DLD1 (cell line): Measurements from ENCODE around the gene ANO4.
"Not testable (repeated sequence)": the region's sequence is repeated elsewhere in the genome, so short reads cannot be mapped to it uniquely, and the experiment has no call there.

Source experiments
- in situ Hi-C: cut with HindIII; loops from 2 replicates; pipeline ENCODE4 v1.10.0; 2017; ENCODE audit warnings: low sequenced_read_pairs

The ANO4 gene

DNA sequence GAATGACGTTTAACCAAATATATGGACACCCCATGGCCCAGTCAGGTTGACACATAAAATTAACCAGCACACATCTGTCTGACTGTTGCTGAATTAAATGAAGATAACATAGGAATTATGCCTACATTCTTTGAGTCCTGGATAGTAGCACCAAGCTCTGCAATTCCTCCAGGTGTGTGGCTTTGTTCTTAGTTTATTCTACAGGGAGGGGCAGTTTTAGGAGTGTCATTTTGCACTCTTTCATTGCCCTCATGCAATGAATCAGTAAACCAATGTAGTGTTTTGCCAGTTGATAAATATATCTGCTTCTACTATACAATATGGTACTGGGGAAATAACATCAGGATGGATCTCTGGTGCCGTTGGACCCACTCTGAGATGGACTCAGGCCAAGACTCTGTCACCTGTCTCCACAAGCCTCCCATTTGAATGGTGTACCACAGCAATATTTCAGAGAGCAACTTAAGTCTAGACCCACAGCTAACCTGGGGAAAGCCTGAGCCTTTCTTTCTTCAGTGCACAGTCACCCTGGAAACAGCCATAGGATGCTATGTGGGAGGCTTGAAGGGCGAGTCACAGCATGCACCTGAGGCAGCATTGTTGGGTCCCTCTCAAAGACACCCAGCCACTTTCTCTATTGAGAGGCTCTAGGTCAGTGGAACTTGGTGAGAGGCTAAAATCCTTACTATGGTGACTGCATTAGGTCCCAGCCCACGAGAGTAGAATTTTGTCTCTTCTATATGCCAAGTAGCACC lies 73.2 kb downstream of the ANO4 start:
- in situ Hi-C loops, result no loop called here

DNA sequence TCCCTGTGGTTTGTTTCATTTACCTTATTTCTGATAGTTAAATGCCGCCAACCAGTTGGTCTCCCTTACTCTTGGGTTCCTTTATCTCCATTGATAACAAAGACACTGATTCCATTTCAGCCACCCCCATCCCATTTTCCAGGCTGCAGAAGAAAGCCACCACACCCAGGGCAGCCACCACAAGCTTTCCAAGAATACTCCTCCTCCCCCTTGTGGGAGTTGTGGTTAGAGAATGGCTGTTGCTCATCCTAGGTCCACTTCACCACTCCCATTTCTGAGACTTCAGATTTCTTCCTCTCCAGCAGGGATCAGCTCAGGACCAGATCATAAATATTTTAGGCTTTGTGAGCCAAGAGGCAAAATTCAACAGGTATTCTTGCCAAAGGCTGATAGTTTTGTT lies 73.9 kb downstream of the ANO4 start:
- in situ Hi-C loops, result no loop called here

- in situ Hi-C loops, result no loop called here
These were observed 76.7 kb downstream of the ANO4 start for GRCh38 chr12:100871195-100871734.

GRCh38 chr12:100875156-100875555 lies 80.6 kb downstream of the ANO4 start:
- in situ Hi-C loops, result no loop called here

- in situ Hi-C loops, result no loop called here
These were observed 81.2 kb downstream of the ANO4 start for GRCh38 chr12:100875771-100876170.

GRCh38 chr12:100877776-100878175 lies 83.2 kb downstream of the ANO4 start:
- in situ Hi-C loops, result no loop called here

GRCh38 chr12:100895192-100895591 lies 100.6 kb downstream of the ANO4 start:
- in situ Hi-C loops, result no loop called here

DNA sequence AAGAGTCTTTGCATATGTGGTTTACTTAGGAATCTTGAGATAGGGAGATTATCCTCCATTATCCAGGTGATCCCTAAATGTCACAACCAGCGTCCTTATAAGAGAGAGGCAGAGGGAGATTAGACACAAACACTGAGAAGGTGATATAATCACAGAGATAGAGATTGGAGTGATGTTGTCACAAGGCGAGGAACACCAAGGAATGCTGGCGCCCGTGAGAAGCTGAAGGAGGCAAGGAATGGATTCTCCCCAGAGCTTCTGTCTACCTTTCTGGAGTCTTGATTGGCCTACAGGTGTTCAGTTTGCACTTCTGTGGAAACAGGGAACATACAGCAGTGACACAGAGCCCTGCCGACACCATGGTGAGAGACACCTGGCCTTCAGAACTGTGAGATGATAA lies 101.6 kb downstream of the ANO4 start:
- in situ Hi-C loops, result no loop called here

- in situ Hi-C loops, result no loop called here
These were observed 102.7 kb downstream of the ANO4 start for GRCh38 chr12:100897240-100897639.

DNA sequence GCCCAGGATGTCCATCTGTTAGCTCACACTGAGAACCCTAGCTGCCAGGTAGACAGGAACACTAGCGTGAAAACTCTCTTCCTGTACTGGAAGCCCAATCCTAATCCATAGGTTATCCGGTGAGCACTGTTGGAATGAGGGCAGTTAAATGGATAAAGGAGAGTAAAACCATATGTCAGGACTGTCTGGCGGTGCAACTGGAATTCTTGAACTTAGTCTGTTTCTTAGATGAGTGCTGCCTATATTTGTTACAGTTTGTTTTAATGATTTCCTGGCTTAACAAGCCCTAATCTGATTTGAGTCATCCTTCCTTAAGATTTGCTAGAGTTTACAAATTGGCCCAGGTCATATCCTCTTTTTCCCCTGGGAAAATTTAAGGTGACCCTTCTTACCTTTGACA lies 104.7 kb downstream of the ANO4 start:
- in situ Hi-C loops, result no loop called here

DNA sequence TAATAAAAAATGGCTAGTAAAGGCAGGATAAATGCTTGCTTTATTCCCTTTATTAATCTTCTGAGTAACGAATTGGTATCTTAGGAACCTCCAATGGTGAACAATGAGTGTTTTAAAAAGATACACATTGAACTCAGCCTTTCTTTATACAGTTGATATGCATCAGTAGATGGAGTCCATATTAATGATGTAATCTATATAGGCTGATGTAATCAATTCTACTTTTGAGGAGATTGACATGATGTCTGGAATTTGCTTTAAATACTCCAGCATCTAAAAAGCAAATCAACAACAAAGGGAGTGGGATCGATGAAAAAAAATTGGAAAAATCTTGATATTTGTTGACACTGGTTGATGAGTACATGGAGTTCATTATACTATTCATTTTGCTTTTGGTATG lies 106.2 kb downstream of the ANO4 start:
- in situ Hi-C loops, result no loop called here

DNA sequence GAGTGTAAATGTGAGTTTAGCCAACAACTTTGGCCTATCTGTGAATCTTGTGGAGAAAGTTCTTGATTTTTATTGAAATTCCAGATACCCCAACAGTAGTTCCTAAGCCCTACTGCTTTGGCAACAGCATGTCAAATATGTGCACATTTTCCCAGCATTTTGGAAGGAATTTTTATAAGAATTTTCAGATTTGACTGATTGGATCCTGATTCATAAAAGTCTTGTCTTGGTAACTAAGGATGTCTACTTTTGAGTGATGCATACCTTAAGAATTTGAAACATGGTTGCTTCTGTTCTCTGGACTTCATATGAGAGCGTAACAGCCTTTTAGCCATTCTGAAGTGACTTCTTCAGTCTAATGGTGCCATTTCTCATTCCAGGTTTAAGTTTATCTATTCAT lies 106.7 kb downstream of the ANO4 start:
- in situ Hi-C loops, result no loop called here

GRCh38 chr12:100904270-100904669 lies 109.7 kb downstream of the ANO4 start:
- in situ Hi-C loops, result no loop called here

- in situ Hi-C loops, result no loop called here
These were observed 113.9 kb downstream of the ANO4 start for GRCh38 chr12:100908501-100908900.

DNA sequence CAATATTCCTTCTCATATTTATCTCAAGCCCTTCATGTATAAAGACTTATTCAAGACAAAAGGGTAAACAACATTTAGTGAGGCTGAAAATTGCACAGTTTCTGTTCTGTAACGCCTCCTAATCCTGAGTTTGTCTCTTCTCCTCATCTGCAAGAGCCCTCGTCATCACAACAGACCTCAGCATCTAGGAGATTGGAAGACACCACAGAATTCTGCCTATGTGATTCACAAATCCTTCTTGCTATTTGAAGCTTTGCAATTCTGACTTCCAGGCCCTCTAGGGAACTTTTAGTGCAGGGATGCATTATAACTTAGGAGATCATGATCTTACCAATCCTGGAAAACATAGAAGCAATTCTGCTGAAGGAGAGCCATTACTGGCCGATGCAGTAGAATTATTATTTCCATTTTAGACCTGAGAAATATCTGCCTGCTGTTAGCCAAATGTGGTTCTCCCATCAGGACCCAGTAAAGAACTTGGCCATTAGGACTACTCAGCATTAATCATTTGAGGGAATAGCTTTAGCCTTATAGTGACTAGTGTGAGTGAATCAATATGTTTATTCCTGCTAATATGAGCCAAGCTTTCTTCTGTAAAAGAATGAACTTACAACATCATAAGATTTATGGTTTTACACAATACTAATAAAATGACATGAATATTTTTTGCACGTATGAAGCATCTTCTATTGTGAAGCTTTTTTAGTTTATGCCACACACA lies 119.5 kb downstream of the ANO4 start:
- in situ Hi-C loops, result no loop called here

- in situ Hi-C loops, result no loop called here
These were observed 124.5 kb downstream of the ANO4 start for GRCh38 chr12:100919116-100919515.

GRCh38 chr12:100920493-100920892 lies 125.9 kb downstream of the ANO4 start:
- in situ Hi-C loops, result no loop called here

- in situ Hi-C loops, result no loop called here
These were observed 132.2 kb downstream of the ANO4 start for GRCh38 chr12:100926669-100927248.

- in situ Hi-C loops, result no loop called here
These were observed 133.2 kb downstream of the ANO4 start for GRCh38 chr12:100927826-100928225.

GRCh38 chr12:100932571-100932970 lies 138.0 kb downstream of the ANO4 start:
- in situ Hi-C loops, result no loop called here

DNA sequence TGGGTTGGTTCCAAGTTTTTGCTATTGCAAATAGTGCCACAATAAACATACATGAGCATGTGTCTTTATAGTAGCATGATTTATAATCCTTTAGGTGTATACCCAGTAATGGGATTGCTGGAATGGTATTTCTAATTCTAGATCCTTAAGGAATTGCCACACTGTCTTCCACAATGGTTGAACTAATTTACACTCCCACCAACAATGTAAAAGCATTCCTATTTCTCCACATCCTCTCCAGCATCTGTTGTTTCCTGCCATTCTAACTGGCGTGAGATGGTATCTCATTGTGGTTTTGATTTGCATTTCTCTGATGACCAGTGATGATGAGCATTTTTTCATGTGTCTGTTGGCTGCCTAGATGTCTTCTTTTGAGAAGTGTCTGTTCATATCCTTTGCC lies 139.0 kb downstream of the ANO4 start:
- in situ Hi-C loops, result not testable (repeated sequence)

GRCh38 chr12:100935929-100936328 lies 141.4 kb downstream of the ANO4 start:
- in situ Hi-C loops, result no loop called here
